ENCODE measurements around the gene CPNE1.

GRCh38 chr20:35699957-35700624 lies 35.4 kb upstream of the CPNE1 start:
- no peak for TF ChIP-seq CTCF (IDR thresholded peaks at IDR 0.05; ENCODE audit: low read depth, low read length)
- no peak for TF ChIP-seq EZH2phosphoT487 (IDR thresholded peaks at IDR 0.05; ENCODE audit: low read depth)
